ENCODE results near the gene LYPD6B.

Gene LYPD6B

DNA sequence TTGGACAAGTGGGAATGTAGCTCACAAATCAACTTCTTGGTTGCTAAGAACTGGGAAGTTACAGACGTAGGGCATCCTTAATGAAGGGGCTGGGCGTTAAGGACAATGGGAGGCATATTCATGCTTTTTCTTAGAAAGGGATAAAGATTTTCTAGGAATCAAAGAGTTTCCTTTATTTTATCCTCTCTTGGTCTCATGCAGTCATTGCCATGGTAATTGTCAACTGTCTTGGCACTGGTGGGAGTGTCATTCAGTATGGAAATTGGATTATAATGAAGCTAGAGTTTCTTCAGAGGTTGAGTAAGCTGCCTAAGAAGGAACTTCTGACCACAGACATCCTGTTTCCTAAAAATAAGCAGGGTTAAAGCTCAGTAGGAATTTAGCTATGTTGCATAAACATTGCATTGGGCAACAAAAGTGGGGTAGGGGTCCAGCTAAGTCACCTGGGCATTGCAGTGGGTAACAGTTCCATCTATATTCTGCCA, 114.0 kb downstream of the LYPD6B start:
- Mint-ChIP-seq H3K4me1 (ENCODE audit: low read depth) (no peaks in the 10 kb centered on the region), H3K36me3 (ENCODE audit: low read depth) (no peaks in the 10 kb centered on the region), H3K9me3 (no peaks in the 10 kb centered on the region), H3K4me3 (no peak overlapping the region), H3K27ac (no peak overlapping the region), H3K27me3 (ENCODE audit: low read depth) (no peaks in the 10 kb centered on the region)

DNA sequence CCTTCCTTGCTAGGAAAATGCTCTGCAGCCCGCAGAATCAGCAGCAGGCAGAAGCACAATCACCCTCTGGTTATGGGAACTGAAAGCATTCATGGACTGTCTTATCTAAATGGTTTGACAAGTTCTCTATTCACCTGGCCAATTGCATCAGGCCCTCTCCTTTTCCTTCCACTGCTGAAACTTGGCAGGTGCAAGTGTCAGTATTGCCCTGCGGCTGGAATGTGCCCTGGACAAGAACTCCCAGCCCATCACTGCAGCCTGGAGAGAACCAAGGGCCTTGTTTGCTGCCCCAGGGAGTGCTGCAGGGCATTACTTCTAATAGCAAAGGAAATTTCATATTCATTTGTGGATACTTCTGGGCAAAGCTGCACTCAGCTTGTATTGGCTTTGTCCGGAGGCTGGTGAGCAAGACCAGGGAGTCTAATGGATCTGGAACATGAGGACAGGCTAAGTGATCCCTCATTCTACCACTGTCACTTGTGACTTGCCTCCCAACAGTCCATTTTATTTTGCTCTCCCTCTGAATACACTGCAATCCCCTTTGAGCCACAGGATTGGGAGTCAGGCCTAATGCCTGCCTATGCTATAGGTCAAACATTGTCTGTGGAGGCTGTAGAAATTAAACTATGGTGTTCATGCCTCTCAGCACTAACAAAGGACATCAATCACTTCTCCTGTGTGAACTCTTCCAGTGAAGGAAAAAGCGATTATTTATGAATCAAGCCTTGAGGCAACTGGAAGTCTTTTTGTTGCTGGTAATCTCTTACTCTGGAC, 116.9 kb downstream of the LYPD6B start:
- Mint-ChIP-seq H3K4me3 (no peak overlapping the region), H3K27me3 (ENCODE audit: low read depth) (peaks cover 12% of the 10 kb centered on the region), H3K36me3 (ENCODE audit: low read depth) (no peaks in the 10 kb centered on the region), H3K27ac (no peak overlapping the region), H3K9me3 (no peaks in the 10 kb centered on the region), H3K4me1 (ENCODE audit: low read depth) (no peaks in the 10 kb centered on the region)

DNA sequence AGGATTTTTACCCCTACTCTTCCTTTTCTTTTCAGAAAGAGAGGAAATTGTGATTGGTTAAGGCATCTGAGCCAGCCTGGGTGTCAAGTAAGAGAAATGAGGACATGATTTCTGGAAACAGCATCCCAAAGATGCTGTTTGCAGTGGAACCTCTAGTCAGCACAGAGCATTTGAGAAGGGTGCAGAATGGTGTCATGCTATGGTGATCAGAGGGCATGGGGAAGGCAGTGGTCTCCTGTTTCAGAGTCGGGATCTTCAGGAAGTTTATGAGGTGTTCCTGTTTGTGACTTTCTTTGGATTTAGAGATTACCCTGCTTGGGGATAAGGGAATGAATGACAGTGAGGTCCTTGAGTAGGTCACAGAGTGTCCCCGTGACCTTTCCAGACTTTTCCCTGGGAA, 117.5 kb downstream of the LYPD6B start:
- no peak overlapping the region for H3K27ac Mint-ChIP-seq
- H3K4me1 Mint-ChIP-seq (ENCODE audit: low read depth), result peaks cover 2% of the 10 kb centered on the region
- no peak overlapping the region for H3K4me3 Mint-ChIP-seq
- no peaks in the 10 kb centered on the region for H3K36me3 Mint-ChIP-seq (ENCODE audit: low read depth)
- H3K9me3 Mint-ChIP-seq, result no peaks in the 10 kb centered on the region
- H3K27me3 Mint-ChIP-seq (ENCODE audit: low read depth), result peaks cover 15% of the 10 kb centered on the region

DNA sequence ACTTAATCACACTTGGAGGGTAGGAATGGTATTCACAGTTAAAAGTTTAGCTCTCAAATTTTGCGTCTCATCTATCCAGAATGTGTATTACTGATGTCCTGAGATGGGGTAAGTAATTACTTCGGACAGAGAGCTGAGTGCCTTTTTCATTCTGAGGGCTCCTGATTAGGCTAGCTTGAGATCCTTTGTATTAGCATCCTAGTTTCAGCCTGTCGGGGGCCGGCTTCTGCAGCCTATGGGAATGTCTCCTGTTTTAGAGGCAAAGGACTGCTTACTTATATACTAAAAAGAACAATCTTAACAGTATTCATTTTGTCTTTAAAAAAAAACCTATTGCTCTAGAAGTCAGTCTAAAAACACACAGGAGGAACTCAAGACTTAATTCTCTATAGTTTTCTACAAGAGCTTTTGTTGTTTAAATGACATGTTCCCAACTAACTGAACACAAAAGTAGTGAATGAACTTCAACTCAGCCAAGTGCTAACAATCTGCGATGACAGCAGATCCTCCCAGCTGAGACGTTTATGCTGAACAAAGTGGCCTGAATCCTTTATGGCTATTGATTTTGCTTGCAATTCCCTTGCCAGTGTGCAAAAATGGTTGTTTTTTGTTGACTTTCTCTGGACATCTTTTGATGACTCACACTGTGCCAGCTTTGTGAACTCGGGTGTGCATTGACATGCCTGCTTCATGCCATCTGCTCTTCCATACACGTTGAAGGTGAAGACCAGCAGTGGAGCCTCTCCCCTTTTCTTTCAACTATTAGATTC, 118.7 kb downstream of the LYPD6B start:
- H3K36me3 Mint-ChIP-seq (ENCODE audit: low read depth), result no peaks in the 10 kb centered on the region
- no peaks in the 10 kb centered on the region for H3K9me3 Mint-ChIP-seq
- peaks cover 21% of the 10 kb centered on the region for H3K27me3 Mint-ChIP-seq (ENCODE audit: low read depth)
- H3K4me3 Mint-ChIP-seq, result no peak overlapping the region
- H3K4me1 Mint-ChIP-seq (ENCODE audit: low read depth), result peaks cover 5% of the 10 kb centered on the region
- no peak overlapping the region for H3K27ac Mint-ChIP-seq

DNA sequence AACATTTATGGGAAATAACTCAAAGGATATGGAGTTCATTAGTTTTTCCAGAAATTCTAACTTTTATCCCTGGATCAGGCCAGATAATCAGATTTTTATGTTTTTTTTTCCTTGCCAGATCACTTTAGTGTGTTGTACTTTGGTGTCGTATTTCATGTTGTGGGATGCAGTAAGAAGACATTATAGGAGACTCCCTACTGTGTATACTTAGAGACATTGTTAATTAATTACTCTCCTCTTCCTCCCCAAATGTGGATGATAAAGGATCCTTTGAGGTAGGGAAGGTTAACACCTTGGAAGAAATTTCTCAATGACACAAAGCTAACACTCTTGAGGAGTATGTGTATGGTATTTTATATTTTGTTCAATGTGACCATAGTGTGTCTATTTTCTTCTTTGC, 120.5 kb downstream of the LYPD6B start:
- H3K27me3 Mint-ChIP-seq (ENCODE audit: low read depth), result peaks cover 26% of the 10 kb centered on the region
- H3K36me3 Mint-ChIP-seq (ENCODE audit: low read depth), result no peaks in the 10 kb centered on the region
- H3K4me1 Mint-ChIP-seq (ENCODE audit: low read depth), result peaks cover 5% of the 10 kb centered on the region
- no peak overlapping the region for H3K27ac Mint-ChIP-seq
- no peaks in the 10 kb centered on the region for H3K9me3 Mint-ChIP-seq
- H3K4me3 Mint-ChIP-seq, result no peak overlapping the region

DNA sequence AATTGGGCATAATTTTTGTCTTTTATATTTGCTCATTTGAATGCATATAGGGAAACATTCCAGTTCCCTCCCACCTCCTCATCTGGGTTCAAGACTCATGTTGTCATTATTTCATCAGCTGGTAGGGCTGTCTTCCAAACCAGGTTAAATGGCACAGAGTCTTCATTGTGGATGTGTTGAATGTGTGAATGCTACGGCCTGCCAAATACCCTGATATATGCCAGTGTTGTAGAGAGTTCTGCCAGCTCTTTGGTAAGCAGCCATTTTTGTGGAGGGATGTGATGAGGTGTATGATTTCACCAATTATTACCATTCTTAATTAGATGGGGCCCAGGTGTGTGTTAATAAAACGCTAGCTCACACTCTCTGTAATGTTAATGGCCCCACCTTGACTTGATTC, 121.7 kb downstream of the LYPD6B start:
- no peaks in the 10 kb centered on the region for H3K9me3 Mint-ChIP-seq
- H3K27ac Mint-ChIP-seq, result no peak overlapping the region
- H3K4me1 Mint-ChIP-seq (ENCODE audit: low read depth), result peaks cover 5% of the 10 kb centered on the region
- peaks cover 26% of the 10 kb centered on the region for H3K27me3 Mint-ChIP-seq (ENCODE audit: low read depth)
- no peaks in the 10 kb centered on the region for H3K36me3 Mint-ChIP-seq (ENCODE audit: low read depth)
- no peak overlapping the region for H3K4me3 Mint-ChIP-seq

DNA sequence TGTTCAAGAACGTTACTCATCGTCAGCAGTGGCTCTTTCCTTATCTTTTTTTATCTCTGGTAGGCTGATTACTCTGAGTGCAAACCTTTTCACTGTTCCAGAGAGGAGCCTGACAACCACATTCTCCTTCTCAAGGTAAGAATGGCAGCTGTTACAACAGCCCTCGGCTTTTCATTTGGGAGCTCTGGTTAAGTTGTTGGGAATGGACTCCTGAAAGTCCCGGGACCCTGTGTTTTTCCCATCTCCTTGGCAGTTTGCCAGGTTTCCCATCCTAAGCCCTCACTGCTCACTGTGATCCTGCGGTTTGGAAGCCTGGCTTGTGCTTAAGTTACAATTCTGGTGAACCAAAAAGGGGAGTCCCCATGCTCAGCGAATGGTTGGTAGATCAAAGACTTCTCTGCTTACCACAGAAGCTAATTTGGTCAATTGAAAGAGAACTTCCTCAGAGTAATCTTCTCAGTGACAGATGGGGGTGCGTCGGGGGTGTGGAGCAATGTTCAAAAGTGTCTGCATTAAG, 122.3 kb downstream of the LYPD6B start:
- Mint-ChIP-seq H3K27ac (no peak overlapping the region), H3K27me3 (ENCODE audit: low read depth) (peaks cover 26% of the 10 kb centered on the region), H3K36me3 (ENCODE audit: low read depth) (no peaks in the 10 kb centered on the region), H3K4me3 (no peak overlapping the region), H3K9me3 (no peaks in the 10 kb centered on the region), H3K4me1 (ENCODE audit: low read depth) (peaks cover 5% of the 10 kb centered on the region)

DNA sequence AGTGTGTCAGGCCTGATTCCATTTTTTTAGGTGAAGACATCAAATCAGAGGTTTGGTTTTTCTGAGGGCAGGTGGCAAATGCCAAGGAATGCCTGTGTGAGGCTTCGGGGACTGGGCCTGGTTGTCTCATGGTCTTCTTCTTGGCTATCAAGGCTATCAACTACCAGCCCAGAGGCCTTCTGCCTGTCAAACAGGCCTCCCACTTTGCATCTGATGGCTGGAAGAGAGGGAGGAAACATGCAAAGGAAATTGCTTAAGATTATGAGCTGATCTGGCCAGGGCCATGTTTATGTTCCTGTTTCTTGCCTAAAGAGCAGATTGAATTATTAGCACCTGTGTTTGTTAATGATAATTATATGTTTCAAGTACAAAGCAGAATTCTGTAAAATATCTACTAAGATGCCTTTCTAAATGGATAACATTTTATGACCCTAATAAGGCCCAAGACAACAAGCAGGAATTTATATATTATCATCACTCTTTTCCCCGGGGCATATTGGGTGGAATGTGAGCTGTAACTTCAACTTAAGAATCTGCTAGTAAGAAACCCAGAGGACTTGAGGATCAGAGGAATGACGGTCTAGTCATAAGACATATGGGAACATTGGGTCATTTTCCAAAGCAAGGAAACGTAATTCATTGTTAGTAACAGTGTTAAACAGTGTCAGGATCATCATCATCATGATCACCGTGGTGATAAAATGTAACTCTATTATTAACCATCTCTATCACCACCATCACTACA, 123.2 kb downstream of the LYPD6B start:
- H3K4me1 Mint-ChIP-seq (ENCODE audit: low read depth), result peaks cover 5% of the 10 kb centered on the region
- no peak overlapping the region for H3K4me3 Mint-ChIP-seq
- H3K27me3 Mint-ChIP-seq (ENCODE audit: low read depth), result peaks cover 26% of the 10 kb centered on the region
- H3K27ac Mint-ChIP-seq, result no peak overlapping the region
- no peaks in the 10 kb centered on the region for H3K36me3 Mint-ChIP-seq (ENCODE audit: low read depth)
- H3K9me3 Mint-ChIP-seq, result no peaks in the 10 kb centered on the region

DNA sequence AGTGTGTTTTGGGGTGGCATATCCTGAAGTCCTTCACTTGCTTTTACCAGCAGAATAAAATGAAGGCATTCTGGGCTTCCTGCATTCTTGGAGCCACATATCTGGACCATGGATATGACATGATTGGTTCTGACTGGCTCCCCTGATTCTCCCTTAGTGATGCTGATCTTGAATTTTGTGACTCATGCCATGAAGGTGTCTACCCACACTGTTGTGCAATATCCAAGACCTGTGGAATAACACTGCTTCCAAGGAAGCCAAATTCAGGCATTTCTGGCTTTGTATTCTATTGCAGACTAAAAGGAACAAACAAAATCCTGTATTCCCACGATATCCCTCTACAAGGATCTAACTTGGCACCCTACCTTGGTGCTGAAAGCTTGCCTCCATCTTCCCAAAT, 125.8 kb downstream of the LYPD6B start:
- Mint-ChIP-seq H3K27me3 (ENCODE audit: low read depth) (peaks cover 21% of the 10 kb centered on the region), H3K27ac (no peak overlapping the region)

DNA sequence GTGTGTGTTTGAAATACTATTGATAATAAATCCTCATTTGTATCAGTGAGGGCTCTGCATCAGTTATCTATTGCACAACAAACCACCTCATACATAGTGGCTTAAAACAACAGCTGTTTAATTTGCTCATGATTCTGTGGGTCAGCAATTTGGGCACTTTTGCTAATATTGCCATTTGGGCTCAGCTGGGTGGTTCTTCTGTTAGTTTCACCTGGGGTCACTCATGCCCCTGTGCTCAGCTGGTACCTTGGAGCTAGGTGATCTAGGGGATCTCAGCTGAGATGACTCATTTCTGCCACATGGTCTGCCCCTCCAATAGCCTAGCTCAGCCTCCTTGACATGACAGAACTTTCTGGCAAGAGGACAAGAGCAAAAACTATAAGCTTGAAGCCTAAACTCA, 126.3 kb downstream of the LYPD6B start:
- Mint-ChIP-seq H3K36me3 (ENCODE audit: low read depth) (no peaks in the 10 kb centered on the region), H3K27me3 (ENCODE audit: low read depth) (peaks cover 17% of the 10 kb centered on the region), H3K4me3 (no peak overlapping the region), H3K9me3 (no peaks in the 10 kb centered on the region), H3K4me1 (ENCODE audit: low read depth) (peaks cover 7% of the 10 kb centered on the region), H3K27ac (no peak overlapping the region)

More for the DNA sequence above, 125.8 kb downstream of the LYPD6B start:
- H3K9me3 Mint-ChIP-seq, result no peaks in the 10 kb centered on the region
- peaks cover 7% of the 10 kb centered on the region for H3K4me1 Mint-ChIP-seq (ENCODE audit: low read depth)
- no peak overlapping the region for H3K4me3 Mint-ChIP-seq
- no peaks in the 10 kb centered on the region for H3K36me3 Mint-ChIP-seq (ENCODE audit: low read depth)

DNA sequence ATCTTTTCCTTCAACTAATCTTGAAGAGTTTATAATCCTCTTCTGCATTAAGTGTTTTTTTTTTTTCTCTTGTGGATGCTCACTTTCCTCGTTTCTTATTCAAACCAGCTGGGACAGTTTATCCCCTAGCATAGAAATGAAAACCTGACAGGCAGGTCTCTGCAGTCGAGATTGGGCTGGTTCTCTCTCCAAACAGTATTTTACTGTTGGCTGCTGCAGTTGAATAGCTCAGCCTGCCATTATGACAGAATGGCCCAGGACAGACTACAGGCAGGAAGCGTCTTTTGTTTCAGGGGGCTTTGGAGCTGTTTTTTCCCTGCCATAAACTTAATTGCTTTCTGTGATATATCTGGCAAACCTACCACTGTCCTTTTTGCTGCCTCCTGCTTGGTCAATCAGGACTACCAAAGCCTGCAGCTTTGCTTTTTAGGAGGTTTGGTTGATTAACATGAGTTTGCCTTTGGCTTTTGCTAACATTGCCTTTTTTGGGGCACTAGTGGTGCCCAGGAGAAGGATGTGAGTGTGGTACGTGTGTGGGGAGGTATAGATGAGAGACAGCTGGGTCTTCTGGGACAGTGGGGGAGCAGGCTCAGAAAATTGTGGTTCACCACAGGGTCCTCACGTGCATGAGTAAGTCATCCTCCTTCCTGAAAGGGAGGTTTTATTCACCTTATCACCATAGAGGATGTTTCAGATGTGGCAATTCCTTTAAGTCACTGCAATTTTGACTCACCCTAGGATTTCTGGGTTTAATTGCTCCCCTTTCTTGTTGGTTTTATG, 128.7 kb downstream of the LYPD6B start:
- Mint-ChIP-seq H3K27me3 (ENCODE audit: low read depth) (peaks cover 5% of the 10 kb centered on the region), H3K27ac (no peak overlapping the region), H3K9me3 (peaks cover 13% of the 10 kb centered on the region), H3K4me1 (ENCODE audit: low read depth) (peaks cover 2% of the 10 kb centered on the region), H3K4me3 (no peak overlapping the region), H3K36me3 (ENCODE audit: low read depth) (no peaks in the 10 kb centered on the region)

DNA sequence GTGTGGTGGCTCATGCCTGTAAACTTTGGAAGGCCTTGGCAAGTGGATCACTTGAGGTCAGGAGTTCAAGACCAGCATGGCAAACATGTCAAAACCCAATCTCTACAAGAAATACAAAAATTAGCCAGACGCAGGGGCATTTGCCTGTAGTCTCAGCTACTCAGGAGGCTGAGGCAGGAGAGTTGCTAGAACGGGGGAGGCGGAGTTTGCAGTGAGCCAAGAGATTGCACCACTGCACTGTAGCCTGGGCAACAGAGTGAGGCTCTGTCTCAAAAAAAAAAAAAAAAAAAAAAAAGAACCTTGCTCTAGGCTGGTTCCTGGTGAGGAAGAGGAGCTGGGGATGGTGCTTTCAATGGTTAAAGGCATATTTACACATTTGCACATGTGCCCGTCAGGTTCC, 129.4 kb downstream of the LYPD6B start:
- peaks cover 18% of the 10 kb centered on the region for H3K9me3 Mint-ChIP-seq
- H3K4me3 Mint-ChIP-seq, result no peak overlapping the region
- peaks cover 5% of the 10 kb centered on the region for H3K27me3 Mint-ChIP-seq (ENCODE audit: low read depth)
- no peaks in the 10 kb centered on the region for H3K36me3 Mint-ChIP-seq (ENCODE audit: low read depth)
- peaks cover 2% of the 10 kb centered on the region for H3K4me1 Mint-ChIP-seq (ENCODE audit: low read depth)
- H3K27ac Mint-ChIP-seq, result no peak overlapping the region

DNA sequence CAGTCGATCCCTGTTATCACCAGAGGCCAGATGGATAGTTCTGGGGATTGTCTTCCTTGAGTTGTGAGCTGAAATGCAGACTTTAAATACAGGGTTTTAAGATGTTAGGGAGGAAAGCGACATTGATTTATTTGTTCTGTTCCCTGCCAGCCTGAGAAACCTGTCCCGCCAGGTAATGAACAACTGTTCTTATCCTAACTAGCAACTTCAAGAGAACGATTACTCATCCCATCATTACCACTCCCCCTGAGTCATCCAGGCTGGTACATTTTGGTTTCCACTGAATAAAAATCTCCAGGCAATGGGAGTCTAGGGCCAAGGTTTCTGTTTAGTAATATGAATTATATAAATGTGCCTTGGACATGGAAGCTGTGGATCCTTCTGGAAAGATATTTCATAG, 131.2 kb downstream of the LYPD6B start:
- no peak overlapping the region for H3K27ac Mint-ChIP-seq
- no peak overlapping the region for H3K4me3 Mint-ChIP-seq
- no peaks in the 10 kb centered on the region for H3K27me3 Mint-ChIP-seq (ENCODE audit: low read depth)
- peaks cover 2% of the 10 kb centered on the region for H3K4me1 Mint-ChIP-seq (ENCODE audit: low read depth)
- peaks cover 18% of the 10 kb centered on the region for H3K9me3 Mint-ChIP-seq
- H3K36me3 Mint-ChIP-seq (ENCODE audit: low read depth), result no peaks in the 10 kb centered on the region

DNA sequence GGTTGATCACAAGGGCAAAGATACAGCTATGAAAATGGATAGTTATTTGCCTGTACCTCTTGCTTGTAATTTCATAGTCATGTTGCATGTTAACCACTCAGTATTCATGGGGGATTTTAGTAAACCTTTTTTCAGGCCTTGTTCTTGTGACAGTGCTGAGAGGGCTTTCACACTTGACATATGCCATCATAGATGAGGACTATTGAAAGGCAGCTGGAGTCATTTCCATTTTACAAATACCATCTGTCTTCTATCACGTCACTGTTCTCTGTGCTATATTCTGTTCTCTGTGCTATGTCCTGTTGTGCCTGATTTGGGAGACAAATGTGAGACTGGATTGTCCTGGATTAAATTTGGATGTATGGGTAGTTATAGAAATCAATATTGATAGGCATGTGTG, 131.7 kb downstream of the LYPD6B start:
- Mint-ChIP-seq H3K36me3 (ENCODE audit: low read depth) (no peaks in the 10 kb centered on the region), H3K4me1 (ENCODE audit: low read depth) (peaks cover 2% of the 10 kb centered on the region), H3K4me3 (no peak overlapping the region), H3K9me3 (peaks cover 18% of the 10 kb centered on the region), H3K27me3 (ENCODE audit: low read depth) (no peaks in the 10 kb centered on the region), H3K27ac (no peak overlapping the region)

All from T-helper 1 cell treated with Interleukin-12 subunit alpha and Interleukin-12 subunit beta and Interleukin-4 antibody, amounts not matched to agents 30 μg/mL and 1 μg/mL, for 36 hours (primary cell).